ENCODE results near the gene TTC4.

The TTC4 gene, protein sequence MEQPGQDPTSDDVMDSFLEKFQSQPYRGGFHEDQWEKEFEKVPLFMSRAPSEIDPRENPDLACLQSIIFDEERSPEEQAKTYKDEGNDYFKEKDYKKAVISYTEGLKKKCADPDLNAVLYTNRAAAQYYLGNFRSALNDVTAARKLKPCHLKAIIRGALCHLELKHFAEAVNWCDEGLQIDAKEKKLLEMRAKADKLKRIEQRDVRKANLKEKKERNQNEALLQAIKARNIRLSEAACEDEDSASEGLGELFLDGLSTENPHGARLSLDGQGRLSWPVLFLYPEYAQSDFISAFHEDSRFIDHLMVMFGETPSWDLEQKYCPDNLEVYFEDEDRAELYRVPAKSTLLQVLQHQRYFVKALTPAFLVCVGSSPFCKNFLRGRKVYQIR

GRCh38 chr1:54715493-54716298, at the start of gene TTC4:
Gene TTC4 (plus strand): TSS chr1:54715861. CDS start chr1:54715909, 48 bp downstream.
- peak within 1 kb of the TSS; percentile 95 for H3K4me3 ChIP-seq (ENCODE audit: low read length)
- TF ChIP-seq, protein P1, sequence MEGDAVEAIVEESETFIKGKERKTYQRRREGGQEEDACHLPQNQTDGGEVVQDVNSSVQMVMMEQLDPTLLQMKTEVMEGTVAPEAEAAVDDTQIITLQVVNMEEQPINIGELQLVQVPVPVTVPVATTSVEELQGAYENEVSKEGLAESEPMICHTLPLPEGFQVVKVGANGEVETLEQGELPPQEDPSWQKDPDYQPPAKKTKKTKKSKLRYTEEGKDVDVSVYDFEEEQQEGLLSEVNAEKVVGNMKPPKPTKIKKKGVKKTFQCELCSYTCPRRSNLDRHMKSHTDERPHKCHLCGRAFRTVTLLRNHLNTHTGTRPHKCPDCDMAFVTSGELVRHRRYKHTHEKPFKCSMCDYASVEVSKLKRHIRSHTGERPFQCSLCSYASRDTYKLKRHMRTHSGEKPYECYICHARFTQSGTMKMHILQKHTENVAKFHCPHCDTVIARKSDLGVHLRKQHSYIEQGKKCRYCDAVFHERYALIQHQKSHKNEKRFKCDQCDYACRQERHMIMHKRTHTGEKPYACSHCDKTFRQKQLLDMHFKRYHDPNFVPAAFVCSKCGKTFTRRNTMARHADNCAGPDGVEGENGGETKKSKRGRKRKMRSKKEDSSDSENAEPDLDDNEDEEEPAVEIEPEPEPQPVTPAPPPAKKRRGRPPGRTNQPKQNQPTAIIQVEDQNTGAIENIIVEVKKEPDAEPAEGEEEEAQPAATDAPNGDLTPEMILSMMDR (conservative IDR thresholded peaks at IDR 0.05; ENCODE audit: low read length): no peak
- DNase-seq (ENCODE audit: low read depth): peak; percentile 75

DNA sequence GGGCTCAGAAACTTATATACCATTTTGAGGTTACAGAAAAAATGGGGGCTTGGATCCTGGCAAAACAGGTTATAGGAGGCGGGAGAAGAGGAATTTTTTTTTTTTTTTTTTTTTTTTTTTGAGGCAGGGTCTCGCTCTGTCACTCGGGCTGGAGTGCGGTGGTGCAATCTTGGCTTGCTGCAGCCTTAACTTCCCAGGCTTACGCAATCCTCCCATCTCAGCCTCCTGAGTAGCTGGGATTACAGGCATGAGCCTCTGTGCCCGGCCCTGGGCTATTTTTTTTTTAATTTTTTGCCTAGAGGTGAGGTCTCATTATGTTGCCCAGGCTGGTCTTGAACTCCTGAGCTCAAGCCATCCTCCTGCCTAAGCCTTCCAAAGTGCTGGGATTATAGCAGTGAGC, 49.3 kb upstream of the TTC4 start:
- no peak for DNase-seq (ENCODE audit: low read depth)
- TF ChIP-seq, protein P1 (conservative IDR thresholded peaks at IDR 0.05; ENCODE audit: low read length): no peak
- no peak overlapping the region for H3K4me3 ChIP-seq (ENCODE audit: low read length)

- TF ChIP-seq, protein P1 (conservative IDR thresholded peaks at IDR 0.05; ENCODE audit: low read length): no peak
- DNase-seq (ENCODE audit: low read depth): no peak
- H3K4me3 ChIP-seq (ENCODE audit: low read length): no peak overlapping the region
These were observed 47.9 kb upstream of the TTC4 start for GRCh38 chr1:54667797-54668196.

DNA sequence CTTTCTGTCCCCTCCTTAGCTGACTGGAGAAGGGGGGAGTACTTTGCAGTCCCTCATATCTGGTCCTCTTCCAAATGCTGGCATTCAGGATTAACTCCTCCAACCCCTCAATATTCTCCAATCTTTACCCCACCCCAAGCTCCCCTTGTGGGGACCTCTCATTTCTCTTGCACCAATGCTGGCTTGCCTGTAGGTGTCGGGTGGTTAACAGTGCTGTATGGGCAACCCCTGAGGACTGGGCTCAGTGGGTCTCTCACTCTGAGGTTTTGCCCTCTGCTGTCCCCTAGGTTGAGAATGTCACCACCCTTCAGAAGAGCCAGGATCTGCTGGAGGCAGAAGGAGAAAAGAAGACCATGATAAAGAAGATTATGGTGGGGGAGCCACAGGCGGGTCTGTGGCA, 47.1 kb upstream of the TTC4 start:
- H3K4me3 ChIP-seq (ENCODE audit: low read length): no peak overlapping the region
- TF ChIP-seq, protein P1 (conservative IDR thresholded peaks at IDR 0.05; ENCODE audit: low read length): no peak
- no peak for DNase-seq (ENCODE audit: low read depth)

GRCh38 chr1:54671985-54672608, 43.6 kb upstream of the TTC4 start:
- DNase-seq (ENCODE audit: low read depth): peak; percentile 45
- no peak overlapping the region for H3K4me3 ChIP-seq (ENCODE audit: low read length)
- TF ChIP-seq, protein P1 (conservative IDR thresholded peaks at IDR 0.05; ENCODE audit: low read length): peak; percentile 84

GRCh38 chr1:54678776-54679643, 36.7 kb upstream of the TTC4 start:
- TF ChIP-seq, protein P1 (conservative IDR thresholded peaks at IDR 0.05; ENCODE audit: low read length): no peak
- no peak for DNase-seq (ENCODE audit: low read depth)
- no peak overlapping the region for H3K4me3 ChIP-seq (ENCODE audit: low read length)

Data from AG10803 (cell line).